GM04503 (cell line): ENCODE results near the gene IER3IP1.
A peak's percentile ranks its signal among the peaks of the same experiment; 100 is the strongest.
"Not testable (repeated sequence)": the region's sequence is repeated elsewhere in the genome, so short reads cannot be mapped to it uniquely, and the experiment has no call there.

Source experiments
- DNase-seq: peaks from one replicate; pipeline ENCODE4 v3.0.0-alpha.2; 2012; ENCODE audit warnings: low read depth

IER3IP1 gene

GRCh38 chr18:47158404-47158803 is 17.8 kb downstream of the IER3IP1 start:
- DNase-seq, result not testable (repeated sequence)

GRCh38 chr18:47151439-47151838 is 24.7 kb downstream of the IER3IP1 start:
- DNase-seq, result no peak

GRCh38 chr18:47150824-47151366 is 25.3 kb downstream of the IER3IP1 start:
- no peak for DNase-seq

- peak; percentile 27 for DNase-seq
Measured at GRCh38 chr18:47150029-47150823, 25.9 kb downstream of the IER3IP1 start, which contains the start of gene HDHD2. Gene HDHD2, minus strand, starts transcription at chr18:47150500. Its CDS starts 14,061 bp downstream, at chr18:47136439.

- no peak for DNase-seq
Measured at GRCh38 chr18:47149457-47150028, 26.6 kb downstream of the IER3IP1 start.

- no peak for DNase-seq
Measured at GRCh38 chr18:47146206-47146605, 30.0 kb downstream of the IER3IP1 start.

GRCh38 chr18:47143899-47144485 is 32.2 kb downstream of the IER3IP1 start:
- DNase-seq, result no peak

GRCh38 chr18:47143153-47143552 is 33.0 kb downstream of the IER3IP1 start:
- DNase-seq, result no peak

GRCh38 chr18:47141289-47141688 is 34.9 kb downstream of the IER3IP1 start:
- no peak for DNase-seq

- no peak for DNase-seq
Measured at GRCh38 chr18:47121146-47121545, 55.0 kb downstream of the IER3IP1 start.

GRCh38 chr18:47120428-47120827 is 55.7 kb downstream of the IER3IP1 start:
- no peak for DNase-seq

- peak; percentile 77 for DNase-seq
Measured at GRCh38 chr18:47118981-47119380, 57.2 kb downstream of the IER3IP1 start.

GRCh38 chr18:47115205-47115604 is 61.0 kb downstream of the IER3IP1 start:
- DNase-seq, result no peak

GRCh38 chr18:47113796-47114540 is 62.2 kb downstream of the IER3IP1 start:
- DNase-seq, result peak; percentile 52

- no peak for DNase-seq
Measured at GRCh38 chr18:47110492-47111274, 65.5 kb downstream of the IER3IP1 start.

- DNase-seq, result no peak
Measured at GRCh38 chr18:47109720-47110119, 66.4 kb downstream of the IER3IP1 start.

GRCh38 chr18:47108998-47109405 is 67.2 kb downstream of the IER3IP1 start:
- DNase-seq, result no peak

GRCh38 chr18:47108373-47108772 is 67.8 kb downstream of the IER3IP1 start:
- no peak for DNase-seq
